HL-60 (cell line): Measurements from ENCODE around the gene SLC44A3.

Experiments
- TF ChIP-seq, protein P1 (sequence below): IDR thresholded peaks from one replicate; pipeline ENCODE4 v1.5.1; 2011; ENCODE audit warnings: low read length, control low read depth, inconsistent platforms; ENCODE audit not compliant: insufficient read depth
- TF ChIP-seq, protein P2 (sequence below): IDR thresholded peaks from 2 replicates; pipeline ENCODE4 v1.6.1; 2012; ENCODE audit warnings: low read depth; ENCODE audit not compliant: insufficient replicate concordance

DNA sequence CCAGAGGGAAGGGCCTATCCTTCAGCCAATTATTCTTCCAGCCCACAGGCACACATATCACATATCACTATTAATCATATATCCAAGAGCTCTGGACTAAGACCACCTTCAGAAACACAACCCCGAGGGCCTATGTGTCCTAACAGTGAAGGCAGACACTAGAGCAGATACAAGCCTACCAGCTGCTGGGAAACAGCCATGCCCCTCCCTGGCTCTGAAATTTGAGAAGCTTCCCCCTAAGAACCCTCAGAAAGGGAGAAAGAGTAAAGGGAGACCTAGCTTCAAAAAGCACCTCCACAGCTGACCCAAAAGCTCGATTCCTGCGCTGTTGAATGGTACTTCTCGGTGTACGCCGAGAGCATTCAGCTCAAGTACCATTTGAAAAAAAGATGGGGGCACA is 89.3 kb downstream of the SLC44A3 start:
- TF ChIP-seq, protein P1, sequence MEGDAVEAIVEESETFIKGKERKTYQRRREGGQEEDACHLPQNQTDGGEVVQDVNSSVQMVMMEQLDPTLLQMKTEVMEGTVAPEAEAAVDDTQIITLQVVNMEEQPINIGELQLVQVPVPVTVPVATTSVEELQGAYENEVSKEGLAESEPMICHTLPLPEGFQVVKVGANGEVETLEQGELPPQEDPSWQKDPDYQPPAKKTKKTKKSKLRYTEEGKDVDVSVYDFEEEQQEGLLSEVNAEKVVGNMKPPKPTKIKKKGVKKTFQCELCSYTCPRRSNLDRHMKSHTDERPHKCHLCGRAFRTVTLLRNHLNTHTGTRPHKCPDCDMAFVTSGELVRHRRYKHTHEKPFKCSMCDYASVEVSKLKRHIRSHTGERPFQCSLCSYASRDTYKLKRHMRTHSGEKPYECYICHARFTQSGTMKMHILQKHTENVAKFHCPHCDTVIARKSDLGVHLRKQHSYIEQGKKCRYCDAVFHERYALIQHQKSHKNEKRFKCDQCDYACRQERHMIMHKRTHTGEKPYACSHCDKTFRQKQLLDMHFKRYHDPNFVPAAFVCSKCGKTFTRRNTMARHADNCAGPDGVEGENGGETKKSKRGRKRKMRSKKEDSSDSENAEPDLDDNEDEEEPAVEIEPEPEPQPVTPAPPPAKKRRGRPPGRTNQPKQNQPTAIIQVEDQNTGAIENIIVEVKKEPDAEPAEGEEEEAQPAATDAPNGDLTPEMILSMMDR, result no peak
- TF ChIP-seq, protein P2, sequence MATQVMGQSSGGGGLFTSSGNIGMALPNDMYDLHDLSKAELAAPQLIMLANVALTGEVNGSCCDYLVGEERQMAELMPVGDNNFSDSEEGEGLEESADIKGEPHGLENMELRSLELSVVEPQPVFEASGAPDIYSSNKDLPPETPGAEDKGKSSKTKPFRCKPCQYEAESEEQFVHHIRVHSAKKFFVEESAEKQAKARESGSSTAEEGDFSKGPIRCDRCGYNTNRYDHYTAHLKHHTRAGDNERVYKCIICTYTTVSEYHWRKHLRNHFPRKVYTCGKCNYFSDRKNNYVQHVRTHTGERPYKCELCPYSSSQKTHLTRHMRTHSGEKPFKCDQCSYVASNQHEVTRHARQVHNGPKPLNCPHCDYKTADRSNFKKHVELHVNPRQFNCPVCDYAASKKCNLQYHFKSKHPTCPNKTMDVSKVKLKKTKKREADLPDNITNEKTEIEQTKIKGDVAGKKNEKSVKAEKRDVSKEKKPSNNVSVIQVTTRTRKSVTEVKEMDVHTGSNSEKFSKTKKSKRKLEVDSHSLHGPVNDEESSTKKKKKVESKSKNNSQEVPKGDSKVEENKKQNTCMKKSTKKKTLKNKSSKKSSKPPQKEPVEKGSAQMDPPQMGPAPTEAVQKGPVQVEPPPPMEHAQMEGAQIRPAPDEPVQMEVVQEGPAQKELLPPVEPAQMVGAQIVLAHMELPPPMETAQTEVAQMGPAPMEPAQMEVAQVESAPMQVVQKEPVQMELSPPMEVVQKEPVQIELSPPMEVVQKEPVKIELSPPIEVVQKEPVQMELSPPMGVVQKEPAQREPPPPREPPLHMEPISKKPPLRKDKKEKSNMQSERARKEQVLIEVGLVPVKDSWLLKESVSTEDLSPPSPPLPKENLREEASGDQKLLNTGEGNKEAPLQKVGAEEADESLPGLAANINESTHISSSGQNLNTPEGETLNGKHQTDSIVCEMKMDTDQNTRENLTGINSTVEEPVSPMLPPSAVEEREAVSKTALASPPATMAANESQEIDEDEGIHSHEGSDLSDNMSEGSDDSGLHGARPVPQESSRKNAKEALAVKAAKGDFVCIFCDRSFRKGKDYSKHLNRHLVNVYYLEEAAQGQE, result no peak
